Psoas muscle (tissue), 8 donors: ENCODE measurements around the gene VPS54. TPM values are rescaled to one million over a fixed set of nuclear protein-coding genes. Genes with fewer than 3 reads are reported as not detected.
A peak's percentile ranks its signal among the peaks of the same experiment; 100 is the strongest.

Experiments
- ATAC-seq, 4 donors: fragments of 200-7000 bp; cut with Tn5 transposase; one replicate each; pipeline ENCODE4 v1.9.1; 2020; ENCODE audit warnings: moderate library complexity in 3 of 4, mild to moderate bottlenecking in 2 of 4
- DNase-seq, 2 donors: peaks; one replicate each; pipeline ENCODE4 v3.0.0-alpha.2; 2020
- H3K27ac ChIP-seq: fragments of 200-600 bp; one replicate; pipeline ENCODE4 v1.8.0; 2022
- H3K27me3 ChIP-seq, 3 donors: fragments of 200-600 bp in 1 of 3; one replicate each; pipeline versions ENCODE4 v1.6.1 to v1.8.0; 2013 to 2022; ENCODE audit warnings: low read length in 2 of 3, mild to moderate bottlenecking in 2 of 3, moderate library complexity in 1 of 3; ENCODE audit not compliant: insufficient read depth in 3 of 3
- H3K36me3 ChIP-seq, 2 donors: fragments of 200-600 bp in 1 of 2; one replicate each; pipeline versions ENCODE4 v1.6.1 to v1.8.0; 2013 to 2022; ENCODE audit warnings: low read depth in 1 of 2, mild to moderate bottlenecking in 1 of 2, moderate library complexity in 1 of 2; ENCODE audit not compliant: insufficient read depth in 1 of 2
- H3K4me1 ChIP-seq: fragments of 200-600 bp; one replicate; pipeline ENCODE4 v1.8.0; 2022
- H3K4me3 ChIP-seq: fragments of 200-600 bp; one replicate; pipeline ENCODE4 v1.8.0; 2022; ENCODE audit warnings: mild to moderate bottlenecking
- H3K9me3 ChIP-seq: fragments of 200-600 bp; one replicate; pipeline ENCODE4 v1.8.0; 2022
- CTCF ChIP-seq: fragments of 200-600 bp; IDR thresholded peaks from one replicate; pipeline ENCODE4 v1.8.0; 2022; ENCODE audit warnings: antibody characterized with exemption
- WGBS, 3 donors: extraction: QIAGEN DNeasy Blood & Tissue Kit; methylation state at CpG; one replicate each; pipeline versions ENCODE4 v1.1.6 to v1.1.7; 2013; 5-methylcytosine and 5-hydroxymethylcytosine counted together
- intact Hi-C, 2 donors: fragments of 100-400 bp; cut with DNase I; formaldehyde crosslinking; loops; one replicate each; pipeline versions ENCODE4 v1.11.0 to v1.14.2; 2022
- polyA plus RNA-seq, 3 donors: library from polyadenylated mRNA; stranded (reverse); fragments of 200-250 nt; gene quantifications; one replicate each; pipeline ENCODE4 v1.2.3, GENCODE V29; 2013
- total RNA-seq, 4 donors: library from RNA; stranded (reverse); fragmentation: NEBNext Ultra II Directional in 2 of 4; extraction: Animal tissue kit (Norgen Biotek cat#: 25700) in 2 of 4; gene quantifications; one replicate each; pipeline versions ENCODE4 v1.2.1 to v1.2.4, GENCODE V29; 2021 to 2023
- donor health status: healthy with polysubstance abuse.
- donor health status: DM: no; HTN: no; CAD: no; lungs with moderate emphysema.
- donor health status: Bipolar disorder and iron deficiency.
- donor health status: healthy.
- donor health status: DM: yes; HTN: yes; CAD: no.
- donor health status: DM: no; HTN: no; CAD: no.
- donor health status: DM: no; HTN: no; CAD: no.
- donor health status: DM: yes; HTN: yes; CAD: no.

VPS54 gene
- total and polyA plus RNA-seq, 7 donors = 5.1 to 9.9 (median 8.2) TPM

- Histone ChIP-seq H3K4me1 (peaks cover 14% of the 10 kb centered on the region), H3K36me3 (peaks cover 0 to 50% of the 10 kb centered on the region in 2 donors), H3K27me3 (no peaks in the 10 kb centered on the region), H3K27ac (no peak overlapping the region), H3K9me3 (no peaks in the 10 kb centered on the region), H3K4me3 (no peak overlapping the region)
- WGBS, 3 donors = 78 to 90% (median 89%) methylated on average over 2 of the region's 2 CpGs
- intact Hi-C loops = loop anchor here in 1 of 2 donors (10.0 kb wide), 1 partner anchor 185 kb away; no protein-coding TSS in a partner anchor
- DNase-seq = no peak
- ATAC-seq = no peak
- no peak for TF ChIP-seq CTCF
These were observed 139.3 kb downstream of the VPS54 start for GRCh38 chr2:63879876-63880433.

GRCh38 chr2:63878486-63878885 lies 140.7 kb downstream of the VPS54 start:
- 90 to 95% (median 91%) methylated on average over 1 of the region's 1 CpG for WGBS, 3 donors
- H3K4me3 ChIP-seq = no peak overlapping the region
- peaks cover 2 to 36% of the 10 kb centered on the region in 2 donors for H3K36me3 ChIP-seq
- no peaks in the 10 kb centered on the region for H3K27me3 ChIP-seq
- H3K4me1 ChIP-seq = peaks cover 27% of the 10 kb centered on the region
- no peak for TF ChIP-seq CTCF
- ATAC-seq = no peak
- DNase-seq = no peak
- intact Hi-C loops = no loop called here
- no peak overlapping the region for H3K27ac ChIP-seq
- no peaks in the 10 kb centered on the region for H3K9me3 ChIP-seq

- Histone ChIP-seq H3K27me3 (no peaks in the 10 kb centered on the region), H3K4me1 (peaks cover 41% of the 10 kb centered on the region), H3K9me3 (no peaks in the 10 kb centered on the region), H3K4me3 (no peak overlapping the region), H3K36me3 (peaks cover 4 to 29% of the 10 kb centered on the region in 2 donors), H3K27ac (peak overlapping the region; percentile 24)
- 69 to 83% (median 70%) methylated on average over 5 of the region's 5 CpGs for WGBS, 3 donors
- intact Hi-C loops = no loop called here
- ATAC-seq (peak in 1 of 4 donors; percentile 15), DNase-seq (no peak)
- TF ChIP-seq CTCF = no peak
These were observed 142.9 kb downstream of the VPS54 start for GRCh38 chr2:63876311-63876710.

- H3K4me3 ChIP-seq = no peak overlapping the region
- 61 to 86% (median 83%) methylated on average over 3 of the region's 3 CpGs for WGBS, 3 donors
- H3K9me3 ChIP-seq = no peaks in the 10 kb centered on the region
- no peak for TF ChIP-seq CTCF
- H3K36me3 ChIP-seq = peaks cover 4 to 26% of the 10 kb centered on the region in 2 donors
- no peaks in the 10 kb centered on the region for H3K27me3 ChIP-seq
- DNase-seq (no peak), ATAC-seq (peak in 3 of 4 donors; percentile 21 to 63 (median 58))
- intact Hi-C loops = no loop called here
- peak overlapping the region; percentile 38 for H3K27ac ChIP-seq
- H3K4me1 ChIP-seq = peaks cover 47% of the 10 kb centered on the region
These were observed 143.5 kb downstream of the VPS54 start for GRCh38 chr2:63875559-63876245.
